Pancreas (tissue), 10 donors: ENCODE results near the gene SPOCK1. TPM values are rescaled to one million over a fixed set of nuclear protein-coding genes. Genes with fewer than 3 reads are reported as not detected.

Experiments
- ATAC-seq, 4 donors: fragments of 200-7000 bp; cut with Tn5 transposase; one replicate each; pipeline versions ENCODE4 v1.8.0 to v1.9.1; 2020; ENCODE audit warnings: mild to moderate bottlenecking in 4 of 4, moderate library complexity in 4 of 4
- DNase-seq, 6 donors: peaks; one replicate each; pipeline ENCODE4 v3.0.0-alpha.2; 2020
- FAIRE-seq: peaks from 2 replicates; lab custom pipeline; 2012; peaks lifted over from hg19 to GRCh38; lab: Jason Lieb, UNC
- H3K27ac ChIP-seq, 4 donors: fragments of 200-600 bp; sonication (generic); 1 replicate in 3 of 4; 2 replicates in 1 of 4; pipeline versions ENCODE4 v1.5.0 to v1.8.0; 2020
- H3K27me3 ChIP-seq, 4 donors: fragments of 200-600 bp; one replicate each; pipeline ENCODE4 v1.8.0; 2021
- H3K36me3 ChIP-seq, 3 donors: fragments of 200-600 bp; sonication (generic) in 1 of 3; one replicate each; pipeline versions ENCODE4 v1.5.0 to v1.8.0; 2020 to 2021
- H3K4me1 ChIP-seq, 3 donors: fragments of 200-600 bp; one replicate each; pipeline ENCODE4 v1.8.0; 2021
- H3K4me3 ChIP-seq, 4 donors: fragments of 200-600 bp; sonication (generic) in 2 of 4; one replicate each; pipeline versions ENCODE4 v1.5.0 to v1.8.0; 2020 to 2021
- H3K9me3 ChIP-seq, 4 donors: fragments of 200-600 bp; one replicate each; pipeline ENCODE4 v1.8.0; 2021
- WGBS, 2 donors: extraction: QIAGEN DNeasy Blood & Tissue Kit; methylation state at CpG; one replicate each; pipeline ENCODE4 v1.1.7; 2013; 5-methylcytosine and 5-hydroxymethylcytosine counted together
- intact Hi-C, 3 donors: fragments of 100-400 bp; cut with DNase I; formaldehyde crosslinking; loops; one replicate each; pipeline versions ENCODE4 v1.11.1 to v1.14.2; 2022
- polyA plus RNA-seq, 2 donors: library from polyadenylated mRNA; stranded (reverse); fragments of 200-250 nt; gene quantifications; one replicate each; pipeline ENCODE4 v1.2.3, GENCODE V29; 2013
- total RNA-seq, 6 donors: library from RNA; stranded (reverse); fragmentation: NEBNext Ultra II Directional in 4 of 6; extraction: Animal tissue kit (Norgen Biotek cat#: 25700) in 4 of 6; gene quantifications; one replicate each; pipeline versions ENCODE4 v1.2.1 to v1.2.4, GENCODE V29; 2021 to 2023
- TF ChIP-seq, protein P1 (sequence below), 4 donors: fragments of 200-600 bp; sonication (generic) in 3 of 4; IDR thresholded peaks; one replicate each; pipeline versions ENCODE4 v1.5.0 to v1.8.0; 2021; ENCODE audit warnings: antibody characterized with exemption in 4 of 4
- donor health status: healthy with polysubstance abuse.
- donor health status: DM: no; HTN: no; CAD: no; lungs with moderate emphysema.
- donor health status: DM: no; HTN: no; CAD: no.
- donor health status: control.
- donor health status: control.
- donor health status: Bipolar disorder and iron deficiency.
- donor health status: DM: yes; HTN: yes; CAD: no.
- donor health status: DM: no; HTN: no; CAD: no.
- donor health status: DM: no; HTN: no; CAD: no.
- donor health status: DM: yes; HTN: yes; CAD: no.

The SPOCK1 gene
- total and polyA plus RNA-seq, 8 donors: 1.7 to 16.5 (median 5.3) TPM

DNA sequence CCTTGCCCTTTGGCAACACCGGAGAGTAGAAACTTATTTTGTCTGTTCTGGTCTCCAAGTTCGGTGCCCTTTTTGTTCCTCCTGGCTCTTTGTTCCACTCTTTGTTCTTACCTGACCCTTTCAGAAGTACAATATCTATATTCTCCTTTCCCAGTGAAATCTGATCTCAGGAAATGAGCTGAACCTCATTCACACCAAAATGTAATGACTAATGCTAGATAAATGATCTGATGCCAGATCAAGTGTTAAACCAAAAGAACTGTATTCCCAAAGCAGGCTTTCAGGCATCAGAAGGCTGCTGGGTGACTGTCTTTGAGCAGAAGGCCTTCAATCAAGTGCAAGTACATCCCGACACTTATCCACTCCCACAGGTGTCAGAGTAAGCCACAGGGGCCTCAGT lies 156.4 kb downstream of the SPOCK1 start:
- Histone ChIP-seq H3K4me3 (no peak overlapping the region), H3K9me3 (no peaks in the 10 kb centered on the region), H3K36me3 (no peaks in the 10 kb centered on the region), H3K27me3 (no peaks in the 10 kb centered on the region), H3K4me1 (no peaks in the 10 kb centered on the region), H3K27ac (no peak overlapping the region)
- ATAC-seq (no peak), DNase-seq (no peak), FAIRE-seq (no peak)
- intact Hi-C loops: no loop called here
- WGBS, 2 donors: 73 to 82% methylated on average over 3 of the region's 3 CpGs
- TF ChIP-seq, protein P1, sequence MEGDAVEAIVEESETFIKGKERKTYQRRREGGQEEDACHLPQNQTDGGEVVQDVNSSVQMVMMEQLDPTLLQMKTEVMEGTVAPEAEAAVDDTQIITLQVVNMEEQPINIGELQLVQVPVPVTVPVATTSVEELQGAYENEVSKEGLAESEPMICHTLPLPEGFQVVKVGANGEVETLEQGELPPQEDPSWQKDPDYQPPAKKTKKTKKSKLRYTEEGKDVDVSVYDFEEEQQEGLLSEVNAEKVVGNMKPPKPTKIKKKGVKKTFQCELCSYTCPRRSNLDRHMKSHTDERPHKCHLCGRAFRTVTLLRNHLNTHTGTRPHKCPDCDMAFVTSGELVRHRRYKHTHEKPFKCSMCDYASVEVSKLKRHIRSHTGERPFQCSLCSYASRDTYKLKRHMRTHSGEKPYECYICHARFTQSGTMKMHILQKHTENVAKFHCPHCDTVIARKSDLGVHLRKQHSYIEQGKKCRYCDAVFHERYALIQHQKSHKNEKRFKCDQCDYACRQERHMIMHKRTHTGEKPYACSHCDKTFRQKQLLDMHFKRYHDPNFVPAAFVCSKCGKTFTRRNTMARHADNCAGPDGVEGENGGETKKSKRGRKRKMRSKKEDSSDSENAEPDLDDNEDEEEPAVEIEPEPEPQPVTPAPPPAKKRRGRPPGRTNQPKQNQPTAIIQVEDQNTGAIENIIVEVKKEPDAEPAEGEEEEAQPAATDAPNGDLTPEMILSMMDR (IDR thresholded peaks at IDR 0.05): no peak

DNA sequence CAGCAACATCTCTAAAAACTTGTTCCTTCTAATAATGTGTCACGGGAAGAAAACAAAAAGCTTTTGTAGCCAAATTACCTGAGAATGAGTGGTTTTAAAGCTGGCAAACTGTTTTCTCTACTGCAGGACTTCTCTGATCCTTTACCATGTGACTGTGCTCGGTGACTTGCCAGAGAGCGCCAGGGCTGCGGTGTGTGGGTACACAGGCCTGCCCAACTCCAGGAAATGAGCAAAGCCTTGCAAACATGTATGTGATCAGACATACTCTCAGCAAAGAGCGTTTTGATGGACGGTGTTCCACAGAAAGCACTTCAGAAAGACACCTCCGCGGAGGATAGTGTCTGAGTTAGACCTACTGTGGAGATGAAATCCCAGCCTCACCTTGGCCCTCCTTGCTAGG lies 157.3 kb downstream of the SPOCK1 start:
- no peak for ATAC-seq
- no peak for DNase-seq
- H3K27me3 ChIP-seq: no peaks in the 10 kb centered on the region
- H3K27ac ChIP-seq: no peak overlapping the region
- no peak for FAIRE-seq
- no peak overlapping the region for H3K4me3 ChIP-seq
- intact Hi-C loops: no loop called here
- TF ChIP-seq, protein P1 (IDR thresholded peaks at IDR 0.05): no peak
- no peaks in the 10 kb centered on the region for H3K9me3 ChIP-seq
- 69 to 80% methylated on average over 8 of the region's 8 CpGs for WGBS, 2 donors
- no peaks in the 10 kb centered on the region for H3K4me1 ChIP-seq
- no peaks in the 10 kb centered on the region for H3K36me3 ChIP-seq

DNA sequence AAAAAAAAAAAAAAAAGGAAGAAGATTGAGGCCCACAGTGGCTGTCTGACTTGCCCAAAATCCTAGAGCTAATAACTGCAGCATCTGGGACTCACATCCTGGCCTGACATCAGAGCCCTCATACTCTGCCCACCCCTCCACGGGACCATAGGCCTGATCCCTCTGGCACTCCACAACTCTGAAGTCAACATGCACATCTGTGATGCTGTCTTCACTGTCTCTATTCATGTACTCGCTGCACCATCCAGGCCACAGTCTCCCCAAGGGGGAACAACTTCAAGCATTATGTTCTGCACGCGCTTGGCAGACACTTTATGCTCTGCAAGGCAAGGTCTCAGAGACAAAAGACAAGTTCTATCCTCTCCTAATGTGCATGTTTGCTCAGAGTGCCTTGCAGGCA lies 158.2 kb downstream of the SPOCK1 start:
- Histone ChIP-seq H3K27ac (no peak overlapping the region), H3K27me3 (no peaks in the 10 kb centered on the region), H3K4me3 (no peak overlapping the region), H3K9me3 (no peaks in the 10 kb centered on the region), H3K4me1 (no peaks in the 10 kb centered on the region), H3K36me3 (no peaks in the 10 kb centered on the region)
- intact Hi-C loops: no loop called here
- FAIRE-seq (no peak), ATAC-seq (no peak), DNase-seq (no peak)
- 89 to 93% methylated on average over 4 of the region's 4 CpGs for WGBS, 2 donors
- TF ChIP-seq, protein P1 (IDR thresholded peaks at IDR 0.05): no peak

DNA sequence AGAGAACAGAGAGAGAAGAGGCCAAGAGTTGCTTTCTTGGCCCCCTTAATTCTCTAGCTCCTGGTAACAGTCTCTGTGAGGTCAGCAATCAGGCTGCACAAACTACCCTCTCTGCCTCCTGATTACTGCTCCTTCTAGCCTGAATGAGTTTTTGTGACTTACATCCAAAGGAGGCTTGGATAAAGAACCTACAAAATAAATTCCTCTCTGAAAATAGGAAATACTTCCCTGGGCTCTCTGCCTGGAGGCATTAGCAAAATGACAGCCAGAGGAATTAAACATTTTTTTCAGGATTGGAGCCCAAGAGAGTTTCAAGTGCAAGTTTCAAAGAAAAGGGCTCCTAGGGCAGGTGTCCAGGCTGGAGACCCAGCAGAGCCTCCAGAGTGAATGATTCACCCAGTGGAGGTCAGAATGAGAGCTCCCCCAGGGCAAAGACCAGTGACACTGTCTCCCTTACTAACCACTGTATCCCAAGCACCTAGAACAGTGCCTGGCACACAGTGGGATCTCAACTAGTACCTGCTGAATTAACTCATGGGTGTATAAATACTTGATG lies 162.5 kb downstream of the SPOCK1 start:
- intact Hi-C loops: no loop called here
- DNase-seq (no peak), FAIRE-seq (no peak), ATAC-seq (no peak)
- TF ChIP-seq, protein P1 (IDR thresholded peaks at IDR 0.05): no peak
- no peak overlapping the region for H3K27ac ChIP-seq
- no peaks in the 10 kb centered on the region for H3K36me3 ChIP-seq
- no peaks in the 10 kb centered on the region for H3K4me1 ChIP-seq
- H3K9me3 ChIP-seq: no peaks in the 10 kb centered on the region
- no peak overlapping the region for H3K4me3 ChIP-seq
- H3K27me3 ChIP-seq: no peaks in the 10 kb centered on the region

DNA sequence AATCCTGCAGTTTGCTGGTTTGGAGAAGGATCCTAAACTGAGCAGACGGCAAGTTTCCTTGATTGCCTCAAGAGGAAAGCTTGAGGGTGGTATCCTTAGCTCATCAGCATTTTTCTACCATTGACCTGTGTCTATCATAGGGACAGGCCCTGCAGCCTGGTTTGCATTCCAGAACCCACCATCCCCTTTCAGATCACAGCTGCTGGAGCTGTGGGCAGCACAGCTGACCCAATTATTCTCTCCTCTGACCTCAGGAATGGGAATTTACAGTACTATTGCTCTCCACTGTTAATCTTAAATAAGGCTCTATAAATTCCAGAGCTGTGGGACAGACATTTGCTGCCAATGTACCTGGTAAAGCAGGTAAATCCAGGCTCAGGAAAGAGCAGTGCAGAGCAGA lies 163.0 kb downstream of the SPOCK1 start:
- H3K36me3 ChIP-seq: no peaks in the 10 kb centered on the region
- DNase-seq: no peak
- H3K4me1 ChIP-seq: no peaks in the 10 kb centered on the region
- ATAC-seq: no peak
- H3K9me3 ChIP-seq: no peaks in the 10 kb centered on the region
- 86 to 95% methylated on average over 1 of the region's 1 CpG for WGBS, 2 donors
- H3K27me3 ChIP-seq: no peaks in the 10 kb centered on the region
- TF ChIP-seq, protein P1 (IDR thresholded peaks at IDR 0.05): no peak
- H3K4me3 ChIP-seq: no peak overlapping the region
- intact Hi-C loops: no loop called here
- H3K27ac ChIP-seq: no peak overlapping the region
- FAIRE-seq: no peak
